HG03060 (cell line): ENCODE results near the gene LMOD2.
"Not testable (repeated sequence)": the region's sequence is repeated elsewhere in the genome, so short reads cannot be mapped to it uniquely, and the experiment has no call there.

Experiments used
- ATAC-seq: cut with Tn5 transposase; IDR thresholded peaks from one replicate; pipeline ENCODE4 v1.9.1; 2021; ENCODE audit warnings: low read depth, moderate number of reproducible peaks; ENCODE audit not compliant: unreplicated experiment

LMOD2 gene

GRCh38 chr7:123655614-123656013 is at the start of gene LMOD2:
Gene LMOD2 (plus strand): TSS chr7:123655866. CDS start chr7:123655964, 98 bp downstream.
- no peak for ATAC-seq

DNA sequence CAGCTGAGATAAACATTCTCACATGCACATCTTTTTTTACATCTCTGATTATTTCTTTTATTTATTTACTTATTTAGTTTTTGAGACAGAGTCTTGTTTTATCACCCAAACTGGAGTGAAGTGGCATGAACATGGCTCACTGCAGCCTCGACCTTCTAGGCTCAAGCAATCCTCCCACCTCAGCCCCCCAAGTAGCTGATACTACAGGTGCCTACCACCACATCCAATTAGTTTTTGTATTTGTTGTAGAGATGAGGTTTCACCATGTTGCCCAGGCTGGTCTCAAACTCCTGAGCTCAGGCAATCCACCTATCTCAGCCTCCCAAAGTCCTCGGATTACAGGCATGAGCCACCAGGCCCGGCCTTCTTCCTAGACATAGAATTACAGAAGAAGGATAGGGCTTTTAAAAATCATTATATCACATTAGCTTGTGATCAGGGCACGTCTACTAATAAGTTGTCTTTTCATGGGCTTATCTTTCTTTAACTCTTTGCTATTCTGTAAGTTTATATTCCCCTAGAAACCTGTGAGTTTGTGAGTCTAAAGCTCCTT is 48.2 kb upstream of the LMOD2 start:
- ATAC-seq = no peak

DNA sequence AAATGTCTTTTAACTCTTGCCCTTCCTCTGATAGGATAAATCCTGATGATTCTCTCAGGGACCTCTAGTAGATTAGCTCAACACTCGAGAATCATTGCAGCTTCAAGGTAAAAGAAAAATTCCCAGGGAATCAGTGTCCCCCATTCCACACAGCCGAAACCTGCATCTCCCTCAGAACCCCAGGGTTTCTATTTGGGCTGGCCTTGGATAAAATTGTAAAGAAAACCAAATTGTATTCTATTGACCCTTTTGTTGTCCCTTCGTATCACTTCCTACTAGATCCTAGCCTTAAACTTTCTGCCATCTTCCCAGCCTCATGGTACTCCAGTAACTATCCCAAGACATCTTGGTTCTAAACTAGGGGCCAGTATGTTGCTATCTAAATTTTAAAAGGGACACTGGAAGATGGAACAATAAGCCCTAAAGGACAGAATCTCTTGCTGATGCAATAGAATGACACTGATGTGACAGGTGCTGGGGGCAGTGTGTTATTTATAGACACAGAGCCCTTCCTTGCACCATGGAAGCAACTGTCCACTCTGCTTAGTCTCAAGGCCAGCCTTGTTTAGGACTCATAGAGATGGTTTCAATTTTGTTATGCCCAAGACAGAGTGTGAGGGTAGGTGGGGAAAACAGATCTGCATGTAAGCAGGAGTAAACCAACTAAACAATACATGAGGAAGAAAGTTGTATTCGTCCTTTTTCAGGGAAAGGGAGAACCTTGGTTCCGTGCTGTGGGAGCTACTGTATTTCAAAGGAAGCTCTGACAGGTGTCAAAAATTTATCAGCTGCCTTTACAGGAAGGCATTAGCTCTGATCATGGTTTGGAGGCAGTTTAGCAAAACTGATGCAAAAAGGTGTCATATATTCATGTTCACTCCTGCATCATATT is 46.4 kb upstream of the LMOD2 start:
- no peak for ATAC-seq

DNA sequence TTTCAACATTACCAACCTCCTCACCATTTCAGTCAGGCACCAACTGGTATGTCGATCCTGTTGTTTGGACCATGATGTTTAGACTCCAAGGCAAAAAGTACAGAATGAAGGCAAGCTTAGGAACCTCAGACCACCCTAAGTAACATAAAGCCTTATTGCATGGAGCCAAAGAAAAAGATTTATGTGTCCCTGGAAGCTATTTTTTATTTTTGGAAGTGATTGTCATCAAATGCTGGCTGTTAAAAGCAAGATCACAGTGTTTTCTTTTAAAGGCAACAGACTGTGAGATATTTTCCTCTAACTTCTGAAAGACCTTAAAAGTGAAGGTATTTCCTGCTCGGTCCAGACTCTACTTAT is 45.8 kb upstream of the LMOD2 start:
- no peak for ATAC-seq

DNA sequence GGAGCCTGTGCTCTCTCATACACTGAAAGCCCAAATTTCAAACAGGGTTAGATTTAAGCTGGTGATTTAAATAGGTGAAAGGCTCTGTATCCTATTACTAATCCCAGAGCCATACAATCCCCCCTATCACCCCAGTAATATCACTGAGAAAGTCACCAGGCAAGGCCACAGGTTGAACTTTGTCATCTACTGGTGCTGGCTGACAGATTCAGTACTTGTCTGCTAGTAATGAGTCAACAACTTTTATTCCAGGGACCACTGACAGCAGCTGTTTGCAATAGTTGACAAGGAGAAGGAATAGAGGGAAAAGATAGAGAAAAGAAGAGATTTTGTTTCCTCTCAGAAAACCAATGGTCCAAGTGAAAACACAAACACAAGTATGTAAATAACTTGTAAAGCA is 43.6 kb upstream of the LMOD2 start:
- ATAC-seq = no peak

DNA sequence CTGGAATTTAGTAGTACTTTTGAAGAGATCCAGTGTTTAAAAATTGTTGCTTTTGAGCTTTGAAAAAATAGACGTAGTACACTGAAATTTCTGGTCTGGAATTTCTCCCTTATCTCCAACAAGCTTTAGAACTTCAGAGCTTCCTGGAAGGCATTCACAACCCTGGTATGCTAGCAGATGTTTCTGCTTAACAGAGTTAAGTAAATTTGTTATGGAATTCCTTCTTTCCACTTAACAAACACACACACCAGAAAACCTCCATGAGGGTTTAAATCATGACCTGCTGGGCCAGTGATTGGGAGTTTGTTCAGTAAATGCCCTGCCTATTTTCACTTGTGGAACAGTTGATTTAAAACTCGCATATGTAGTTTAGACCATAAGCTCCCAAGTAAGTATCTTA is 40.3 kb upstream of the LMOD2 start:
- no peak for ATAC-seq

- ATAC-seq = no peak
Observed at GRCh38 chr7:123616223-123616622, 39.4 kb upstream of the LMOD2 start.

DNA sequence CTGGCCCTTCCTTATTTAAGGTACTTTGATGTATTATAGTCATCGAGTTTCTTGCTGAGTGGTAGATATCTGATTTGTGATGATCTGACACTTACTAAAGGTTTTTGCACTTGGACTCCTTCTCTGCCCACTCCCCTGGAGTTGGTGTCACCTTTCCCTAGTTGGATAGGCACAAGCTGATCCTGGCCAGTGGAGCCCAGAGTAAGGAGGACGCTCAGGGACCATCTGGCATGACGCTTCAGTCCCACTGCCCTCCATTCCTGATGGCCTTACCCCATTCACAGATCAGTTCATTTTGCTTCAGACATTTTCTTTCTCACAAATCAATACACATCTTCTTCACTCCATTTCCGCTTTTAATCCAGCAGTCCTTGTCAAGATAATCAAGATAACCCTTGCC is 34.0 kb upstream of the LMOD2 start:
- no peak for ATAC-seq

- ATAC-seq = no peak
Observed at GRCh38 chr7:123622660-123623386, 32.8 kb upstream of the LMOD2 start.

GRCh38 chr7:123624527-123625183 is 31.0 kb upstream of the LMOD2 start:
- peak; percentile 72 for ATAC-seq

GRCh38 chr7:123625254-123625653 is 30.4 kb upstream of the LMOD2 start:
- ATAC-seq = no peak

- no peak for ATAC-seq
Observed at GRCh38 chr7:123627851-123628250, 27.8 kb upstream of the LMOD2 start.

DNA sequence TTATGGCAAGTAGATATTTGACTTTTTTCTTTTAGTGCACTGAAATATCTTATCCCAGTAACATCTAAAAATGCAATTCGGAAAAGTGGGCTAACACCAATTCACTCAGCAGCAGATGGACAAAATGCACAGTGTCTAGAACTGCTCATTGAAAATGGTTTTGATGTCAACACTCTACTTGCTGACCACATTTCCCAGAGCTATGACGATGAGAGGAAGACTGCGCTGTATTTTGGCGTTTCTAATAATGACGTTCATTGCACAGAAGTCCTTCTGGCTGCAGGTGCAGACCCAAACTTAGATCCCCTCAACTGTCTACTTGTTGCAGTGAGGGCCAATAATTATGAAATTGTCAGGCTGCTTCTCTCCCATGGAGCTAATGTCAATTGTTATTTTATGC is 26.8 kb upstream of the LMOD2 start:
- no peak for ATAC-seq

DNA sequence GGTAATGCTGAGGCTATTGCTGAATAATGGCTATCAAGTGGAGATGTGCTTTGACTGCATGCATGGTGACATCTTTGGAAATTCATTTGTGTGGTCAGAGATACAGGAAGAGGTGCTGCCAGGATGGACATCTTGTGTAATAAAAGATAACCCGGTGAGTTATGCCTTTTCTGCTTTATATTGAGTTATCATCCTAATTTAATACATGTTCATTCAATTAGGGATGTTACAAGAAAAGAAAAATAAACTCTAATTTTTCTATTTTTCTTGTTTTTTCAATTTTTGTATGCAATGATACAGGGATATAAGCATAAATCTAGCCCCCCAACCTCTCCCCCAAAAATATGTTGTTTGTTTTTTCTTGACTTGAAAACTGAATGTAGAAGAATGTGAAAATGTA is 26.4 kb upstream of the LMOD2 start:
- no peak for ATAC-seq

DNA sequence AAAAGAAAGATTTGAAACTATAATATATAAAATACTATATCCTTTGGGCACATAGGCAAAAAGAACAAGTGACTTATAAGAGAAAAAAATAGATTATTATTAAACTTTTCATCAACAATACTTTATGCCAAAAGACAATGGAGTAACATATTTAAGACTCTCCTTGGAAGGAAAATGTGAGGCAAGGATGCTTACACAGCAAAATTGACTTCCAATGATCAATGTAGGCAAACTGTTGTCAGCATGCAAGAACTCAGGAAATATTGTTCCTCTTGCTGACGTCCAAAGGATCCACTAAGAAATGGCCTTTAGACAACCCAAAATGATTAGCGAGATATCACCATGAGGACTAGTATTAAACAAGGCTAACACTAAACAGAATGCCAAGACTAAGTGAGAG is 22.9 kb upstream of the LMOD2 start:
- ATAC-seq = no peak

DNA sequence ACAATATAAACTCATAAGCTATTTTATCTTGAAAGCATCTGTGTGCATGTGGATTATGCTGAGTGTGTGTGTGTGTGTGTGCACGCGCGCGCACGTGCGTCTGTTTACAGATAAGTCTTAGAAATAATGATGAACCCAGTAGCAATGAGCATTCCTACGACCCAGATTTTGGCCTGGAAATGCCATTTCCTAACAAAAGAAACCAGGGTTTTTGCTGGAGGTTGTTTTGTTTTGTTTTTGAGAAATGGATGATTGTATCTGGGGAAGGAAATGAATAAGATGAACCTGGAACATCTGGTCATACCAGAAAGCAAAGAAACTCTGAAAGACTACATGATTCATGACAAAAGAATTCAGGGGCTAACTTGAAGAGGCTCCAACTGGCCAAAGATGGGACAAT is 22.1 kb upstream of the LMOD2 start:
- ATAC-seq = no peak

DNA sequence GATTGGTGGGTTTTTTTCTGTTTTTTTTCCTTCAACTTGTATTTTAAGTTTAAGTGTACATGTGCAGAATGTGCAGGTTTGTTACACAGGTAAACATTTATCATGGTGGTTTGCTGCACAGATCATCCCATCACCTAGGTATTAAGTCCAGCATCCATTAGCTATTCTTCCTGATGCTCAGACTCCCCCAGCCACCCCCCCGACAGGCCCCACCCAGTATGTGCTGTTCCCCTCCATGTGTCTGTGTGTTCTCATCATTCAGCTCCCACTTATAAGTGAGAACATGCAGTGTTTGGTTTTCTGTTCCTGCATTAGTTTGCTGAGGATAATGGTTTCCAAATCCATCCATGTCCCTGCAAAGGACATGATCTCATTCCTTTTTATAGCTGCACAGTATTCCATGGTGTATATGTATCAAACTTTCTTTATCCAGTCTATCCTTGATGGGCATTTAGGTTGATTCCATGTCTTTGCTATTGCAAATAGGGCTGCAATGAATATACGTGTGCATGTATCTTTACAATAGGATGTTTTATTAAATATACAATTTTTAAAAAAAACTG is 21.6 kb upstream of the LMOD2 start:
- ATAC-seq = not testable (repeated sequence)

- no peak for ATAC-seq
Observed at GRCh38 chr7:123635551-123636359, 19.9 kb upstream of the LMOD2 start.

GRCh38 chr7:123637203-123637602 is 18.5 kb upstream of the LMOD2 start:
- no peak for ATAC-seq

DNA sequence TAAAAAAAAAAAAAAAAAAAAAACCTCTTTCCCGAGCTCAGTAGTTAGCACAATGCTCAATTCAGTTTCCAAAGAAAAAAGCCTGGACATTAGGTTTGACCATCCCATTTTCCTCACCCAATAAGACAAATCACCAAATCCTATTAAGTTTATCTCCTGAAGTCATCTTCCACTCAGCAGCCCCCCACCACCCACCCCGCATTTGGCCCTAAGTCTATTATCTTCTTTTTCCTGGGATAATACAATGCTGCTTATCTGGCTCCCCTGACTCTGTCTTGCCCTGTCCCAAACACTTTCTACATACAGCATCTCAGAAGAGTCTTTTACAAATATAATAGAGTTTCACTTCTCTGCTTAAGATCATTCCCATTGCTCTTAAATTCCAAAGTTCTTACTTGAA is 17.8 kb upstream of the LMOD2 start:
- no peak for ATAC-seq
